Mucosa of descending colon (tissue), 3 donors: ENCODE data around the gene SLC13A5. TPM values are rescaled to one million over a fixed set of nuclear protein-coding genes. Genes with fewer than 3 reads are reported as not detected.

Experiments
- ATAC-seq: fragments of 200-7000 bp; cut with Tn5 transposase; one replicate; pipeline ENCODE4 v1.9.1; 2020; ENCODE audit warnings: mild to moderate bottlenecking, moderate library complexity
- DNase-seq, 3 donors: peaks; one replicate each; pipeline ENCODE4 v3.0.0-alpha.2; 2020
- H3K36me3 ChIP-seq: fragments of 200-600 bp; one replicate; pipeline ENCODE4 v1.8.0; 2021; ENCODE audit warnings: low read depth, mild to moderate bottlenecking
- H3K4me1 ChIP-seq: fragments of 200-600 bp; one replicate; pipeline ENCODE4 v1.8.0; 2021; ENCODE audit warnings: low read depth, mild to moderate bottlenecking
- H3K4me3 ChIP-seq: fragments of 200-600 bp; one replicate; pipeline ENCODE4 v1.8.0; 2021; ENCODE audit warnings: mild to moderate bottlenecking
- H3K9me3 ChIP-seq: fragments of 200-600 bp; one replicate; pipeline ENCODE4 v1.8.0; 2021; ENCODE audit warnings: mild to moderate bottlenecking
- intact Hi-C, 2 donors: fragments of 100-400 bp; cut with DNase I in 1 of 2; cut with micrococcal nuclease in 1 of 2; formaldehyde crosslinking; loops; one replicate each; pipeline versions ENCODE4 v1.11.0 to v1.11.1; 2022; cut with DNase I, micrococcal nuclease
- total RNA-seq, 3 donors: library from RNA; stranded (reverse); fragmentation: NEBNext Ultra II Directional in 2 of 3; extraction: Animal tissue kit (Norgen Biotek cat#: 25700) in 2 of 3; gene quantifications; one replicate each; pipeline versions ENCODE4 v1.2.1 to v1.2.4, GENCODE V29; 2021 to 2023
- TF ChIP-seq, protein P1 (sequence below): fragments of 200-600 bp; IDR thresholded peaks from one replicate; pipeline ENCODE4 v1.8.0; 2022; ENCODE audit warnings: antibody characterized with exemption, mild to moderate bottlenecking
- donor health status: DM: no; HTN: no; CAD: no; lungs with moderate emphysema.
- donor health status: DM: no; HTN: no; CAD: no.
- donor health status: DM: no; HTN: yes; CAD: no.

The SLC13A5 gene
- total RNA-seq, 3 donors from 2014 or later, result not detected

DNA sequence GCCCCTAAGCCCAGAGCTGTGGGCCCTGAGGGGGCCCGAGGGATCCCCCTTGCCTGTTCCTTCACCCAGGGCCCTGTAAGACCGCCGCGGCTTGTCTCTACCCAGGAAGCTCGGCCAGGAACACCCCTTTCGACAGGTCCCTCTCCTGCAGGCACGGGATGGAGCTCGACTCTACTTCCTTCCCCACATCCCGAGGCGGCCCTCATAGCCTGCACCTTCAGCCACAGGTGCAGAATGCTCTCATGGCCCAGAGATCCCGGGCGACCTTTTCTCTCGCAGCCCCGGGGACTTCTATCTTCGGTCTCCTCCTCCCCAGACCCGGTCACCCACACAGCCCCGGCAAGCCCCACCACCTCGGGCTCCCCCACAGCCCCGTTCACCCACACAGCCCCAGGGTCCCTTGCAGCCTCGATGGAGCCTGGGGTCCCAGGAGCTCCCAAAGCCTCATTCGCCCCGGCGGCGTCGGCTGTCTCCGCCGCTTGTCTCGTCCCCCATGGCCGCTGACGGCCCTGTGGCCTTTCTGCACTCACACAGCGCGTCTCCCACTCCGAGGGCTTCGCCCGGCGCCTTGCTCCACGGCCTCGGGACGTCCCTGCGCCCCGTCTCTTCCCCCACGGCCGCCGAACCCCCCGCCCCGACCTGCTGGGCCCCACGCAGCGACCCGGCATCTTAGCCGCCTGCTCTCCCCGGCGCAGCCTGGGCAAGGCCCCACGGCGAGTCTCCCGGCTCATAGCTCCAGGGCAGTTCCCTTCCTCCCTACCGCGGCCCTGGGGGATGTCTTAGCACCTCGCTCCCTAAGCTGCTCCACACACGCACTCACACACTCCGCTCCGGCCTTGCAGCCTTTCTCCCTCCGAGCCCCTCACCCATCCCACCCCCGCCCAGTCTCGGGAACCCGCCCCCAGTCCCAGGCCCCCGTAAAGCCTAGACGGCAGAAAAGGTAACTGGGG is 73.3 kb downstream of the SLC13A5 start:
- intact Hi-C loops, result no loop called here
- peak; percentile 46 to 70 (median 64) for DNase-seq
- Histone ChIP-seq H3K4me1 (peaks cover 24% of the 10 kb centered on the region), H3K4me3 (peak overlapping the region; percentile 88), H3K36me3 (no peaks in the 10 kb centered on the region), H3K9me3 (no peaks in the 10 kb centered on the region)
- ATAC-seq, result peak; percentile 64
- TF ChIP-seq, protein P1, sequence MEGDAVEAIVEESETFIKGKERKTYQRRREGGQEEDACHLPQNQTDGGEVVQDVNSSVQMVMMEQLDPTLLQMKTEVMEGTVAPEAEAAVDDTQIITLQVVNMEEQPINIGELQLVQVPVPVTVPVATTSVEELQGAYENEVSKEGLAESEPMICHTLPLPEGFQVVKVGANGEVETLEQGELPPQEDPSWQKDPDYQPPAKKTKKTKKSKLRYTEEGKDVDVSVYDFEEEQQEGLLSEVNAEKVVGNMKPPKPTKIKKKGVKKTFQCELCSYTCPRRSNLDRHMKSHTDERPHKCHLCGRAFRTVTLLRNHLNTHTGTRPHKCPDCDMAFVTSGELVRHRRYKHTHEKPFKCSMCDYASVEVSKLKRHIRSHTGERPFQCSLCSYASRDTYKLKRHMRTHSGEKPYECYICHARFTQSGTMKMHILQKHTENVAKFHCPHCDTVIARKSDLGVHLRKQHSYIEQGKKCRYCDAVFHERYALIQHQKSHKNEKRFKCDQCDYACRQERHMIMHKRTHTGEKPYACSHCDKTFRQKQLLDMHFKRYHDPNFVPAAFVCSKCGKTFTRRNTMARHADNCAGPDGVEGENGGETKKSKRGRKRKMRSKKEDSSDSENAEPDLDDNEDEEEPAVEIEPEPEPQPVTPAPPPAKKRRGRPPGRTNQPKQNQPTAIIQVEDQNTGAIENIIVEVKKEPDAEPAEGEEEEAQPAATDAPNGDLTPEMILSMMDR, result no peak

DNA sequence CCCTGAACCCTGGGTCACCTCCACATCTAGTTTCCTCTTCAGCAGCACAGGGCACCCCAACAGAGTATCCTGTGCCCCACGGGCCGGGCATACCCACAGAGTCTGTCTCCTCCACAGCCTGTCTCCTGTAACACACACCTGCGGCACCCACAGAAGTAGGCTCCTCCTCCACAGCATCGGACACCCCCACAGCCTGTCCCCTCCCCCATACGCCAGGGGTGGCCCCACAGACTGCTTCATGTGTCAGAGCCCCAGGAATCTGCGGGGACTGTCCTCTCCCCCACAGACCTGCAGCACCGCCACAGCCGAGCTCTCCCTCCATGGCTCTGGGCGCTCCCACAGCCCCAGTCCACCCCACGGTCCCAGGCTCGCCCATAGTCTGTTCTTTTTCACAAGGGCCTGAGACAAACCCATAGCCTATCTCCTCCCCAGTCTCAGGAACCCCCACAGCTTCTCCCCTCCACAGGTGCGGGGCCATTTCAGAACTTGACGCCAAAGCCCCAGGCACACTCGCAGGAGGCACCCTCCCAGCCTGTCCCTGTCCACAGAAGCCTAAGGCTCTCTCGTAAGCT is 74.1 kb downstream of the SLC13A5 start:
- TF ChIP-seq, protein P1, result no peak
- H3K36me3 ChIP-seq, result no peaks in the 10 kb centered on the region
- no peak overlapping the region for H3K4me3 ChIP-seq
- ATAC-seq (no peak), DNase-seq (peak in 2 of 3 donors; percentile 38 to 59)
- no peaks in the 10 kb centered on the region for H3K9me3 ChIP-seq
- peaks cover 24% of the 10 kb centered on the region for H3K4me1 ChIP-seq
- intact Hi-C loops, result no loop called here

DNA sequence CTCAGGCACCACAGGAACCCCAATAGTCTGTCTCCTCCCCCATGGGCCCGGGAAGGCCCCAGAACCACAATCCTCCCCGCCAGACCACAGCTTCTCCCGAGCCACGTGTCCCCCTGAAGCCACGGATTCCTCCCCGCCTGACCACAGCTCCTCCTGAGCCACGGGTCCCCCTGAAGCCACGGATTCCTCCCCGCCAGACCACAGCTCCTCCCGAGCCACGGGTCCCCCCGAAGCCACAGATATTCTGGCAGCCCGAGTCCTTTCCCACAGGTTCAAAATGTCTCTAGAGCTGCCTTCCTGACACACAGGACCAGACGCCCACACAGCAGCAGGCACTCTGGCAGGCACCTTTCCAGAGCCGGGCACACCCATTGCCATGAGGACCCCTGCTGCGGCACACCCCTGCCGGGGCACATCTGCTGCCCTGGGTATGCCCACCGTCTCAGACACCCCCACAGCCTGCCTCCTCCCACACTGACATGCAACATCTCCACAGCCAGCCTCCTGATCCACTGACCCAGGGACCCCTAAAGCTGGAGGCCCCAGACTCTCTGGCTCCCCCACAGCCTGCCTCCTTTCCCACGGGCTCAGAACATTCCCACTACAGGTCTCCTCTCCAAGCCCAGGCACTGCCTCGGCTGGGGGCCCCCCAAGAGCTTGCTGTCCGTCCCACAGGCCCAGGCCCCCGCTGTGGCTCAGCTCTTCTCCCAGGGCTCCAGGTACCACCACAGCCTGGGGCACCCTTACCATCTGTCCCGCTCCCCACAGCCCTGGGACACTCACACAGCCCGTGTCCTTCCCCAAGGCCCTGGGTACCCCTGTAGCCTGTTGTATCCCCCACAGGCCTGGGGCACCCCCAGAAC is 74.9 kb downstream of the SLC13A5 start:
- DNase-seq (no peak), ATAC-seq (no peak)
- H3K4me1 ChIP-seq, result peaks cover 24% of the 10 kb centered on the region
- H3K36me3 ChIP-seq, result peaks cover 8% of the 10 kb centered on the region
- TF ChIP-seq, protein P1, result no peak
- intact Hi-C loops, result no loop called here
- H3K4me3 ChIP-seq, result no peak overlapping the region
- H3K9me3 ChIP-seq, result no peaks in the 10 kb centered on the region

DNA sequence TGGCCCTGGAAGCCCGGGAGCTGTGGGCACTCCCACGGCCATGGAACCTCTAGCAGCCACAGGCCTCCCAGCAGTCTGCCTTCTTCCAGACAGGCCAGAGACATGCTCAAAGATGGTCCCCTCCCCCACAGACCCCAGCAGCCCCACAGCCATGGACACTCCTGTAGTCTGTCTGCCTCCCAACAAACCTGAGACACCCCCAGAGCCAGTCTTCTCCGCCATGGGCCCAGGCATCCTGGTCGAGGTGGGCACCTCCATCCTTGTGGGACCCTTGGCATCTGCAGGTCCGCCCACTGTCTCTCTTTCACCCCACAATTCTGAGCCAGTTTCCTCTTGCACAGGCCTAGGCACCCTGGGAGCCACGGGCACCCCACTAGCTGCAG is 75.7 kb downstream of the SLC13A5 start:
- intact Hi-C loops, result no loop called here
- no peak overlapping the region for H3K4me3 ChIP-seq
- no peaks in the 10 kb centered on the region for H3K9me3 ChIP-seq
- ATAC-seq (no peak), DNase-seq (no peak)
- peaks cover 8% of the 10 kb centered on the region for H3K36me3 ChIP-seq
- H3K4me1 ChIP-seq, result peaks cover 22% of the 10 kb centered on the region
- TF ChIP-seq, protein P1, result no peak

DNA sequence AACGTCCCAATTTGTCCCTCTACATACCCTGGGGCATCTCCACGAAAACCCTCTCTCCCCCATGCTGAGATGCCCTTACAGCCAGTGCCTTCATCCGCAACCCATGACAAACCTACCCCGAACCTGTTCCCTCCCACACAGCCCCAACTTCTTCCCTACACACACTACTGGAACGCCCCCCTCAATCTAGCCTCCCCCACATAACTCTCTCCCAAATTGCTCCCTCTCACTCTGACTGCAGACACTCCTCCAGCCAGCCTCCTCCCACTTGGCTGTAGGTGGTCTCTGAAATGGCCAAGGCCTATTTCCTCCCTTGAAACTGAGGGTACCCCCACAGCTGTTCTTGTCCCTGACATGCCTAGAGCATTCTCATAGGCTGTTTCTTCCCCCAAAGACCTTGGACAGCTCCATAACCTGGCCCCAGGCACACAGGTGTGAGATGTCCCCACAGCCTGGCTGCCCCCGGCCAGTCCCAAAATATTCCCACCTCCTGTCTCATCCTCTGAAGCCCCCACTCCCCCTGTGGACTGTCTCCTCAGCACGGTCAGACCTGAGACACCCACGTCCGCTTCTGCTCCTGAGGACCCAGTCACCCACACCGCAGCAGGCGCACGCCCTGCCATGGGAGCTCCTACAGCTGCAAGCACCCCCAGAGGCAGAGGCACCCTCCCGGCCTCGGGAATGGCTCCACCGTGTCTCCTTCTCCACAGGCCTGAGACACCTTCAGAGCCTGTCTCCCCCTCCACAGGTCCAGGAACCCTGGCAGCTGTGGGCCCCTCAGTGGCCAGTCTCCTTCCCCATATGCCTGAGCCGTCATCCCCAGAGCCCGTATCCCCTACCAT is 76.3 kb downstream of the SLC13A5 start:
- Histone ChIP-seq H3K4me1 (peaks cover 16% of the 10 kb centered on the region), H3K4me3 (no peak overlapping the region), H3K9me3 (no peaks in the 10 kb centered on the region), H3K36me3 (peaks cover 8% of the 10 kb centered on the region)
- intact Hi-C loops, result no loop called here
- TF ChIP-seq, protein P1, result no peak
- DNase-seq (no peak), ATAC-seq (no peak)
